ENCODE measurements around the gene SETBP1. TPM values are rescaled to one million over a fixed set of nuclear protein-coding genes. Genes with fewer than 3 reads are reported as not detected.

The SETBP1 gene
- total and polyA plus RNA-seq, 8 donors = 19.7 to 27.5 (median 21.5) TPM

- no peaks in the 10 kb centered on the region for H3K9me3 ChIP-seq
- intact Hi-C loops (cut with DNase I) = no loop called here
Measured at GRCh38 chr18:45068400-45069094, 387.9 kb downstream of the SETBP1 start.

GRCh38 chr18:45069546-45069945 is 388.9 kb downstream of the SETBP1 start:
- ATAC-seq (no peak), DNase-seq (no peak)
- Histone ChIP-seq H3K4me1 (peaks cover 0 to 32% of the 10 kb centered on the region in 2 donors), H3K27ac (no peak overlapping the region), H3K9me3 (no peaks in the 10 kb centered on the region), H3K27me3 (no peaks in the 10 kb centered on the region), H3K36me3 (no peaks in the 10 kb centered on the region), H3K4me3 (no peak overlapping the region)
- no peak for TF ChIP-seq CTCF (IDR thresholded peaks at IDR 0.05)
- intact Hi-C loops (cut with DNase I) = no loop called here

More at GRCh38 chr18:45068400-45069094, 387.9 kb downstream of the SETBP1 start:
- Histone ChIP-seq H3K4me3 (no peak overlapping the region), H3K36me3 (peaks cover 0 to 5% of the 10 kb centered on the region in 2 donors), H3K27me3 (no peaks in the 10 kb centered on the region), H3K4me1 (peaks cover 0 to 32% of the 10 kb centered on the region in 2 donors), H3K27ac (no peak overlapping the region)
- ATAC-seq = no peak
- no peak for TF ChIP-seq CTCF (IDR thresholded peaks at IDR 0.05)
- DNase-seq = no peak

GRCh38 chr18:45071956-45072355 is 391.3 kb downstream of the SETBP1 start:
- intact Hi-C loops (cut with DNase I) = no loop called here
- Histone ChIP-seq H3K9me3 (no peaks in the 10 kb centered on the region), H3K4me3 (no peak overlapping the region), H3K4me1 (peaks cover 0 to 16% of the 10 kb centered on the region in 2 donors), H3K36me3 (no peaks in the 10 kb centered on the region), H3K27ac (no peak overlapping the region), H3K27me3 (no peaks in the 10 kb centered on the region)
- ATAC-seq (no peak), DNase-seq (no peak)
- no peak for TF ChIP-seq CTCF (IDR thresholded peaks at IDR 0.05)

- ATAC-seq (no peak), DNase-seq (no peak)
- H3K4me1 ChIP-seq = peaks cover 0 to 6% of the 10 kb centered on the region in 2 donors
- no peaks in the 10 kb centered on the region for H3K9me3 ChIP-seq
- H3K27ac ChIP-seq = no peak overlapping the region
- no peak for TF ChIP-seq CTCF (IDR thresholded peaks at IDR 0.05)
- no peak overlapping the region for H3K4me3 ChIP-seq
- intact Hi-C loops (cut with DNase I) = no loop called here
- H3K36me3 ChIP-seq = no peaks in the 10 kb centered on the region
- no peaks in the 10 kb centered on the region for H3K27me3 ChIP-seq
Measured at GRCh38 chr18:45073556-45073955, 392.9 kb downstream of the SETBP1 start.

- Histone ChIP-seq H3K9me3 (peaks cover 0 to 2% of the 10 kb centered on the region in 2 donors), H3K27ac (no peak overlapping the region), H3K4me3 (no peak overlapping the region), H3K36me3 (no peaks in the 10 kb centered on the region), H3K4me1 (no peaks in the 10 kb centered on the region), H3K27me3 (no peaks in the 10 kb centered on the region)
- TF ChIP-seq CTCF (IDR thresholded peaks at IDR 0.05) = no peak
- ATAC-seq (no peak), DNase-seq (no peak)
- intact Hi-C loops (cut with DNase I) = no loop called here
Measured at GRCh38 chr18:45081566-45082181, 401.0 kb downstream of the SETBP1 start.

Measured in left lung (tissue), 10 donors.